Spleen (tissue), 11 donors: Measurements from ENCODE around the gene DLG2. TPM values are rescaled to one million over a fixed set of nuclear protein-coding genes. Genes with fewer than 3 reads are reported as not detected.

Experiments
- DNase-seq: peaks from one replicate; pipeline ENCODE4 v3.0.0-alpha.2; 2020
- H3K27ac ChIP-seq, 8 donors: fragments of 200-600 bp; sonication (generic) in 7 of 8; 1 replicate in 4 of 8; 2 replicates in 4 of 8; pipeline versions ENCODE4 v1.5.0 to v1.8.0; 2016 to 2021; ENCODE audit warnings: inconsistent platforms in 4 of 8, mild to moderate bottlenecking in 4 of 8, moderate library complexity in 1 of 8
- H3K27me3 ChIP-seq, 7 donors: fragments of 200-600 bp; sonication (generic) in 6 of 7; replicated peaks in 1 of 7; 1 replicate in 4 of 7; 2 replicates in 3 of 7; pipeline versions ENCODE4 v1.5.0 to v1.8.0; 2016 to 2021; ENCODE audit warnings: inconsistent platforms in 3 of 7, mild to moderate bottlenecking in 1 of 7
- H3K36me3 ChIP-seq, 6 donors: fragments of 200-600 bp; sonication (generic) in 5 of 6; 1 replicate in 4 of 6; 2 replicates in 2 of 6; pipeline versions ENCODE4 v1.5.0 to v1.8.0; 2016 to 2021; ENCODE audit warnings: inconsistent platforms in 2 of 6
- H3K4me1 ChIP-seq, 6 donors: fragments of 200-600 bp; sonication (generic) in 5 of 6; 1 replicate in 3 of 6; 2 replicates in 3 of 6; pipeline versions ENCODE4 v1.5.0 to v1.8.0; 2016 to 2021; ENCODE audit warnings: inconsistent platforms in 3 of 6
- H3K4me3 ChIP-seq, 8 donors: fragments of 200-600 bp; sonication (generic) in 7 of 8; 1 replicate in 4 of 8; 2 replicates in 4 of 8; pipeline versions ENCODE4 v1.5.0 to v1.8.0; 2016 to 2021; ENCODE audit warnings: inconsistent platforms in 4 of 8, mild to moderate bottlenecking in 4 of 8, moderate library complexity in 2 of 8
- H3K9me3 ChIP-seq, 8 donors: fragments of 200-600 bp; sonication (generic) in 7 of 8; 1 replicate in 4 of 8; 2 replicates in 4 of 8; pipeline versions ENCODE4 v1.5.0 to v1.8.0; 2016 to 2021; ENCODE audit warnings: inconsistent platforms in 4 of 8
- CTCF ChIP-seq, 11 experiments: fragments of 200-600 bp in 7 of 11; fragments of 450-650 bp in 4 of 11; sonication (generic) in 4 of 11; IDR thresholded peaks in 8 of 11; conservative IDR thresholded peaks in 3 of 11; 1 replicate in 7 of 11; 2 replicates in 4 of 11; pipeline versions ENCODE4 v1.4.0 to v1.8.0; 2016 to 2021; ENCODE audit warnings: antibody characterized with exemption in 11 of 11, inconsistent platforms in 4 of 11, mild to moderate bottlenecking in 1 of 11
- POLR2A ChIP-seq, 3 donors: fragments of 450-650 bp; IDR thresholded peaks; one replicate each; pipeline ENCODE4 v1.5.1; 2017; ENCODE audit warnings: antibody characterized with exemption in 3 of 3, mild to moderate bottlenecking in 1 of 3
- POLR2AphosphoS5 ChIP-seq, 3 donors: sonication (generic); formaldehyde crosslinking; IDR thresholded peaks; one replicate each; pipeline ENCODE4 v1.5.1; 2017; ENCODE audit warnings: antibody characterized with exemption in 3 of 3
- WGBS, 5 donors: extraction: QIAGEN DNeasy Blood & Tissue Kit in 3 of 5; methylation state at CpG; one replicate each; pipeline versions ENCODE4 v1.1.5 to v1.1.7; 2013 to 2018; 5-methylcytosine and 5-hydroxymethylcytosine counted together
- intact Hi-C: fragments of 100-400 bp; cut with DNase I; formaldehyde crosslinking; loops from one replicate; pipeline ENCODE4 v1.15.0; 2023; ENCODE audit warnings: low total_unique reads
- polyA plus RNA-seq, 3 donors: library from polyadenylated mRNA; stranded (reverse); fragments of 200-250 nt; gene quantifications; one replicate each; pipeline ENCODE4 v1.2.1, GENCODE V29; 2013
- total RNA-seq, 7 donors: library from RNA; depleted of rRNA in 3 of 7; stranded (reverse); fragments of >200 nt in 3 of 7; fragmentation: NEBNext Ultra II Directional in 4 of 7; extraction: Animal tissue kit (Norgen Biotek cat#: 25700) in 4 of 7; gene quantifications; one replicate each; pipeline versions ENCODE4 v1.1.0 to v1.2.1, GENCODE V29; 2016 to 2021
- donor health status: healthy with polysubstance abuse.
- donor health status: DM: no; HTN: no; CAD: no; lungs with moderate emphysema.
- donor health status: DM: no; HTN: no; CAD: no.
- donor health status: Bipolar disorder and iron deficiency.
- donor health status: healthy.
- donor health status: DM: no; HTN: no; CAD: no.
- donor health status: DM: yes; HTN: yes; CAD: no.

DLG2 gene
- total and polyA plus RNA-seq, 10 donors: 0.43 to 12.7 (median 7.9) TPM

GRCh38 chr11:83558281-83558680 is 2068.9 kb downstream of the DLG2 start:
- Histone ChIP-seq H3K9me3 (no peaks in the 10 kb centered on the region), H3K27ac (no peak overlapping the region), H3K27me3 (no peaks in the 10 kb centered on the region), H3K4me1 (peaks cover 0 to 10% (median 2%) of the 10 kb centered on the region in 6 donors), H3K4me3 (no peak overlapping the region), H3K36me3 (no peaks in the 10 kb centered on the region)
- DNase-seq: no peak
- intact Hi-C loops: no loop called here
- TF ChIP-seq POLR2A (IDR thresholded peaks at IDR 0.05) (no peak), CTCF (IDR thresholded peaks at IDR 0.05 in 8 of 11, conservative IDR thresholded peaks at IDR 0.05 in 3 of 11) (no peak), POLR2AphosphoS5 (IDR thresholded peaks at IDR 0.05) (no peak)
- WGBS, 5 donors: 79 to 92% (median 84%) methylated on average over 2 of the region's 2 CpGs

GRCh38 chr11:83557653-83558052 is 2069.5 kb downstream of the DLG2 start:
- peak overlapping the region in 1 of 8 donors; percentile 1 for H3K27ac ChIP-seq
- H3K4me3 ChIP-seq: no peak overlapping the region
- no peaks in the 10 kb centered on the region for H3K27me3 ChIP-seq
- no peak for DNase-seq
- H3K4me1 ChIP-seq: peaks cover 0 to 10% (median 2%) of the 10 kb centered on the region in 6 donors
- intact Hi-C loops: no loop called here
- no peaks in the 10 kb centered on the region for H3K9me3 ChIP-seq
- no peaks in the 10 kb centered on the region for H3K36me3 ChIP-seq
- WGBS, 5 donors: 56 to 67% (median 57%) methylated on average over 2 of the region's 2 CpGs
- TF ChIP-seq CTCF (IDR thresholded peaks at IDR 0.05 in 8 of 11, conservative IDR thresholded peaks at IDR 0.05 in 3 of 11) (no peak), POLR2A (IDR thresholded peaks at IDR 0.05) (no peak), POLR2AphosphoS5 (IDR thresholded peaks at IDR 0.05) (no peak)

GRCh38 chr11:83554876-83555275 is 2072.3 kb downstream of the DLG2 start:
- TF ChIP-seq CTCF (IDR thresholded peaks at IDR 0.05 in 8 of 11, conservative IDR thresholded peaks at IDR 0.05 in 3 of 11) (no peak), POLR2A (IDR thresholded peaks at IDR 0.05) (no peak)
- Histone ChIP-seq H3K36me3 (no peaks in the 10 kb centered on the region), H3K9me3 (no peaks in the 10 kb centered on the region), H3K27me3 (no peaks in the 10 kb centered on the region), H3K4me1 (peaks cover 0 to 10% (median 2%) of the 10 kb centered on the region in 6 donors), H3K27ac (no peak overlapping the region), H3K4me3 (no peak overlapping the region)
- intact Hi-C loops: no loop called here
- DNase-seq: no peak

GRCh38 chr11:83549984-83550667 is 2077.0 kb downstream of the DLG2 start:
- WGBS, 5 donors: 77 to 83% (median 79%) methylated on average over 5 of the region's 5 CpGs
- no peaks in the 10 kb centered on the region for H3K4me1 ChIP-seq
- intact Hi-C loops: no loop called here
- no peak overlapping the region for H3K27ac ChIP-seq
- no peak for TF ChIP-seq CTCF (IDR thresholded peaks at IDR 0.05 in 8 of 11, conservative IDR thresholded peaks at IDR 0.05 in 3 of 11)
- no peak for TF ChIP-seq POLR2A (IDR thresholded peaks at IDR 0.05)
- no peak for TF ChIP-seq POLR2AphosphoS5 (IDR thresholded peaks at IDR 0.05)
- DNase-seq: no peak
- no peak overlapping the region for H3K4me3 ChIP-seq
- H3K27me3 ChIP-seq: no peaks in the 10 kb centered on the region
- H3K36me3 ChIP-seq: no peaks in the 10 kb centered on the region
- H3K9me3 ChIP-seq: no peaks in the 10 kb centered on the region
